ENCODE data around the gene CDH20.

The CDH20 gene

DNA sequence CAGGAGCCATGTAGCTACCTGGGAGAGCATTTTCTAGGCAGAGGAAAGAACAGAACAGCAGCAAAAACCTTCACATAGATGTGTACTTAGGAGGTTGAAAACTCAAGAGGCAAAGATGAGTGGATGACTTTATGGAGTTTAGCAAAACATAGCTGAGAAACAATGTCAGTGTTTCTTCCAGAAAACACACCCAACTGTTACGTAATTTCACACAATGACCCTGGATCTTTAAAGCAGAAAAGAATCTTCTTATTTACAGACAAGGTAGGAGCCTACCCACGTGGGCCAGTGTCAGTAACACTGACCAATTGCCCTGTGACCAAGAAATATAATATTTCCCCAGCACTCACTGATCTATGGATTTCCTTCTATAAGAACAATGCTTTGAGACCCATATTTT, 254.6 kb downstream of the CDH20 start:
- DNase-seq = no peak
- in situ Hi-C loops (cut with HindIII; ENCODE audit: low pct_ligation_motif_present, low pct_unique_long_range_greater_than_20kb, low sequenced_read_pairs) = no loop called here

DNA sequence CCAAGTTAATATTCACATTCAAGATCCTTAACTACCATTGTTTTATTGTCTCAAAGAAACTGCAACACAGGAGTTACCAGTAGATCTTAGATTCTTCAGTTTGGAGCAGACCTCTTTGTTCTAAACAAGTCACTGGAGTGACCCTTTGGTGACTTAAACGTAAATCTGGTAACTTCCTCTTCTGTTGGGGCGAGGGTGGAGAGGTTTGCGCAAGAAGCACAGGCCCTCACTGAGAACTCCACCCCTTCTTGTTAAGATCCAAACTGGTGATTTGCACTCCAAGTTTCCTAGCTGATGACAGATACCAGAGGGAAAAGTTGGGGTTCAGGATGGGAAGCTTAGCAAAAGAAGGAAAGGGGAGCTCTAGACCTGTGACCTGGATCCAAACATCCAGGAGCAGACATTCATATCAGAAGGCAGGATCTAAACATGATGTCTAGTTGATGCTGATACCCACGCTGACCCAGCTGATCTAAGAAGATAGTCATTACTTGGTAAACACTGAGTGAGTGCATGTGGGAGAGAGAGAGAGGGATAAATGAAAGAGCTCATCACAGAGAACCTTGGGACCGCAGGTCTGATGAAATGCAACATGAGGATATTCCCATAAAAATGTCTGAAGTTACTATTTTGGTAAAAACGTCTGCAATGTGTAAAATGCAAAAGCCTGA, 256.0 kb downstream of the CDH20 start:
- in situ Hi-C loops (cut with HindIII; ENCODE audit: low pct_ligation_motif_present, low pct_unique_long_range_greater_than_20kb, low sequenced_read_pairs) = no loop called here
- DNase-seq = no peak

GRCh38 chr18:61589724-61590065, 256.5 kb downstream of the CDH20 start:
- in situ Hi-C loops (cut with HindIII; ENCODE audit: low pct_ligation_motif_present, low pct_unique_long_range_greater_than_20kb, low sequenced_read_pairs) = no loop called here
- no peak for DNase-seq

DNA sequence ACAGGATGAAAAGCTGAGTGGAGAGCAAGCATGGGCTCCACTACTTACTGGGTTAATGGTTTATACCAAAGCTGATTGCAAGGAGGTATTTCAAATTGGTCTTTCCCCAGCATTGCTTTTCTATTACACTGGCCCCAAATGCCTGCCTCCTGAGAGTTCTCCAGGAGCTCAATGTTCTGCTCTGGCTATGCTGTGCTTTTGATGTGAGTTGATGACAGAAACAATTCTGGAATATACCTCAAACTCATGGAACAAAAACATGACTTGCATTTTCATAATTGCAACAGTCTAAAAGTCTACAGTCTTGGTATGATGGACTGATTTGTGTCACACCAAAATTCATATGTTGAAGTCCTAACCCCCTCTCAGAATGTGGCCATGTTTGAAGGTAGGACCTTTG, 258.0 kb downstream of the CDH20 start:
- in situ Hi-C loops (cut with HindIII; ENCODE audit: low pct_ligation_motif_present, low pct_unique_long_range_greater_than_20kb, low sequenced_read_pairs) = no loop called here
- no peak for DNase-seq

- no peak for DNase-seq
- in situ Hi-C loops (cut with HindIII; ENCODE audit: low pct_ligation_motif_present, low pct_unique_long_range_greater_than_20kb, low sequenced_read_pairs) = no loop called here
Measured at GRCh38 chr18:61595615-61596251, 262.5 kb downstream of the CDH20 start.

- in situ Hi-C loops (cut with HindIII; ENCODE audit: low pct_ligation_motif_present, low pct_unique_long_range_greater_than_20kb, low sequenced_read_pairs) = no loop called here
- no peak for DNase-seq
Measured at GRCh38 chr18:61596296-61596695, 263.1 kb downstream of the CDH20 start.

- in situ Hi-C loops (cut with HindIII; ENCODE audit: low pct_ligation_motif_present, low pct_unique_long_range_greater_than_20kb, low sequenced_read_pairs) = no loop called here
- no peak for DNase-seq
Measured at GRCh38 chr18:61597316-61597715, 264.1 kb downstream of the CDH20 start.

GRCh38 chr18:61600422-61600821, 267.2 kb downstream of the CDH20 start:
- in situ Hi-C loops (cut with HindIII; ENCODE audit: low pct_ligation_motif_present, low pct_unique_long_range_greater_than_20kb, low sequenced_read_pairs) = no loop called here
- DNase-seq = no peak

- DNase-seq = no peak
- in situ Hi-C loops (cut with HindIII; ENCODE audit: low pct_ligation_motif_present, low pct_unique_long_range_greater_than_20kb, low sequenced_read_pairs) = no loop called here
Measured at GRCh38 chr18:61602836-61603235, 269.6 kb downstream of the CDH20 start.
